GM18909 (cell line): ENCODE data around the gene SOD2.
"Not testable (repeated sequence)": the region's sequence is repeated elsewhere in the genome, so short reads cannot be mapped to it uniquely, and the experiment has no call there.

Experiments
- ATAC-seq: cut with Tn5 transposase; IDR thresholded peaks from one replicate; pipeline ENCODE4 v1.9.1; 2021; ENCODE audit warnings: mild to moderate bottlenecking; ENCODE audit not compliant: unreplicated experiment, poor library complexity

The SOD2 gene

DNA sequence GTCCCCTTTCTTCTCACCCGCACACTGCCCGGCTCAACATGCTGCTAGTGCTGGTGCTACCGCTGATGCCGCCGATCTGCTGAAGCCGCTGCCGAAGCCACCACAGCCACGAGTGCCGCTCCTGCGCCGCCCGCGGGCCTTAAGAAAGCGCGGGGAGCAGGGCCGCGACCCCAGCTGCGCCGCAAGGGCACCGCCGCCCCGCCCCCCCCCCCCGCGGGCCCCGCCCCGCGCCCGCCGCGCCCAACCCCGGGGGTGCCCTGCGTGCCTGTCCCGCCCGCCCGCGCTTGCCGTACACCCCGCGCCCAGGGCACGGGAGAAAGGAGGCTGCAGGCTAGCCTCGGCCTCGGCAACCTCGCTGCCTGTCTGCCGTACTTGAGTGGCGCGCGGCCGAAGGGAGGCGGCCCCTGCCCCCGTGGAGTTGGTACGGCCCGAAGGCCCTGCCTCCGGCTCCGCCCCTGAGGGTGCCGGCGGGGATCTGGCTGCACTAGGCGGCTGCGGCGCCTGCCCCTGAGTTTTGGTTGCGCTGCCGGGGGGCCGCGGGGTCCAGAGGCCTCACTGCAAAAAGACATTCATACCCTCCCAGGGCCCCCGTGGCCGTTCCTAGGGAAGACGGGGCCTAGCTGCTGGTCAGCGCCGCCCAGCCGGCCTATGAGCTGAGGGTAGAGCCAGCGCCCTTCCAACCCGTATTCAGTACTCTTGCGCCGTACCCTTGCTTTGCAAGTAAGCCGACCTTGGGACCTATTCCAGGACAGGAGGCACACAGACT is at the start of gene SOD2:
Gene SOD2 (minus strand): TSS at position 114 of the 766 bp plus-strand sequence. CDS start 74 bp downstream, at position 40.
- peak; percentile 87 for ATAC-seq

DNA sequence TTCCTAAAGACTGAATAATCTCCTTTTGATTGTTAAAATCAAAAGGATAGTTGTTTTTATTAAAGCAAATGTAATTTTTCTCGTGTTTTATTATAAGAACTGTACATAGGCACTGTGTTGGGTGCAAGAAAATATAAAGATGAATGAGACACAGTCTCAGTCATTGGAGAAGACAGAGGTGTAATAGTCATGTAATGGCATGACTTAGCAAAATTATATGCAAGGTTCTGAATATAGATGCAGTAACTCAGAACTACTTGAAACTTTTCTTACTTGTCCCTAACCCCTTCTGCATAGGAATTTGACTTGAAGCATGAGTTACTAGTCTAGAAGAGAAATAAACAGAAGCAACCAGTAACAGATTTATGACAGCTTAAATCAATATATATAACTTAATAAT is 49.1 kb upstream of the SOD2 start:
- ATAC-seq, result no peak

DNA sequence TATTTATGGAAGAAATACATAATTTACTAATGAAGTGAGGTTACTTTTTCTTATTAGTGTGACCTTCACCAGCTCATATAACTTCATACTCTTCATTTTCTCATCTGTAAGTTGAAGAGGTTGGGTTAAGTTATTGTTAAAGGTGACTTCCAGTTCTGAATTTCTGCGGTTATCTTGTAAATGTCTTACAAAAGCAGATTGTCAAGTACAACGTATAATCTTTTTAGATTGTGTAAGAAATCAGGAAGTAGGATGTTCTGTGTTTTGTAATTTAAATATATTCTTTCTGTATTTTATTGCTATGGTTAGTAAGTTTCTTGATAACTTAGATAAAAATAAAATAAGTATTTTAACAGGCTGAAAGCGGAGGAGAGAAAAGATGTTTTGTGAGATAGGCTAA is 46.3 kb upstream of the SOD2 start:
- ATAC-seq, result no peak

DNA sequence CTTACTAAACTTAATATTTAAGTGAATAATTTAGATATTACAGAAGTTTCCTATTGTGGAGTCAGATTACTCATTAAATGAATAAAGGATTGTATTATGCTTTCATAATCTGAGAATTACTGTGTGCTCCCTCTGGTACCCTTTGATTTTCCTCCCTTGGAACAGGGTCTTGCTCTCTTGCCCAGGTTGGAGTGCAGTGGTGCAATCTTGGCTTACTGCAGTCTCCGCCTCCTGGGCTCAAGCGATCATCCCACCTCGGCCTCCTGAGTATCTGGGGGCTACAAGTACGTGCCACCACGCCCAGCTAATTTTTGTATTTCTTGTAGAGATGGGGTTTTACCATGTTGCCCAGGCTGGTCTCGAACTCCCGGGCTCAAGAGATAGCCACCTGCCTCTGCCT is 43.9 kb upstream of the SOD2 start:
- ATAC-seq, result no peak

DNA sequence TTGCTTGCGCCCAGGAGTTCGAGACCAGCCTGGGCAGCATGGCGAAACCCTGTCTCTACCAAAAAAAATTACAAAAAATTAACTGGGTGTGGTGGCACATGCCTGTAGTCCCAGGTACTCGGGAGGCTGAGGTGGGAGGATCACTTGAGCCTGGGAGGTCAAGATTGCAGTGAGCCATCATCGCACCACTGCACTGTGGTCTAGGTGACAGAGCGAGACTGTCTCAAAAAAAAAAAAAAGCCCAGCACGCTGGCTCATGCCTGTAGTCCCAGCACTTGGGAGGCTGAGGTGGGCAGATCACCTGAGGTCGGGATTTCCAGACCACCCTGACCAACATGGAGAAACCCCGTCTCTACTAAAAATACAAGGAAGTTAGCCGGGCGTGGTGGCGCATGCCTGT is 40.4 kb upstream of the SOD2 start:
- not testable (repeated sequence) for ATAC-seq

DNA sequence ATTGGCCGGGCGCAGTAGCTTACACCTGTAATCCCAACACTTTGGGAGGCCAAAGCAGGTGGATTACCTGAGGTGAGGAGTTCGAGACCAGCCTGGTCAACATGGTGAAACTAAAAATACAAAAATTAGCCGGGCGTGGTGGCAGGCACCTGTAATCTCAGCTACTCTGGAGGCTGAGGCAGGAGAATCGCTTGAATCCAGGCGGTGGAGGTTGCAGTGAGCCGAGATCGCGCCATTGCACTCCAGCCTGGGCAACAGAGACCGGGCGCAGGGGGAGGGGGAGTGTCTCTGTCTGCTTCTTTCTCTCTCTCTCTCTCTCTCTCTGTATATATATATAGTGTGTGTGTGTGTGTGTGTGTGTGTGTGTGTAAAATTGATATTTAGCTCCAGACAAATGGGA is 39.5 kb upstream of the SOD2 start:
- ATAC-seq, result not testable (repeated sequence)

DNA sequence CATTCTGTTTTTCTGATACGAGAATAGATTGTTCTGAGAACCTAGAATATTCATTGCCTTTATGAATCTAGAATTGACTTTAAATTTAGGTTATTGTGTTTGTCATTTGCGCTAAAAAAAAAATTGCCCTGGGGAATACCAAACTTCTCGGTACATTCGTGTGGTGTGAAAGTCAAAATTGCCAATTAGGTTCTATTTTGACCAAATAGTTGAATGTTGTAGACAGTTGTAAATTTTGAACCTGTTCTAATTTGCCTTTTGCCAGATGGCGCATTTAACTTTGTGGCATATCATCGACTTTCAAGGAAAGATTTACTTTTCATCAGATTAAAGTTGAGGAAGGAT is 37.3 kb upstream of the SOD2 start:
- no peak for ATAC-seq

DNA sequence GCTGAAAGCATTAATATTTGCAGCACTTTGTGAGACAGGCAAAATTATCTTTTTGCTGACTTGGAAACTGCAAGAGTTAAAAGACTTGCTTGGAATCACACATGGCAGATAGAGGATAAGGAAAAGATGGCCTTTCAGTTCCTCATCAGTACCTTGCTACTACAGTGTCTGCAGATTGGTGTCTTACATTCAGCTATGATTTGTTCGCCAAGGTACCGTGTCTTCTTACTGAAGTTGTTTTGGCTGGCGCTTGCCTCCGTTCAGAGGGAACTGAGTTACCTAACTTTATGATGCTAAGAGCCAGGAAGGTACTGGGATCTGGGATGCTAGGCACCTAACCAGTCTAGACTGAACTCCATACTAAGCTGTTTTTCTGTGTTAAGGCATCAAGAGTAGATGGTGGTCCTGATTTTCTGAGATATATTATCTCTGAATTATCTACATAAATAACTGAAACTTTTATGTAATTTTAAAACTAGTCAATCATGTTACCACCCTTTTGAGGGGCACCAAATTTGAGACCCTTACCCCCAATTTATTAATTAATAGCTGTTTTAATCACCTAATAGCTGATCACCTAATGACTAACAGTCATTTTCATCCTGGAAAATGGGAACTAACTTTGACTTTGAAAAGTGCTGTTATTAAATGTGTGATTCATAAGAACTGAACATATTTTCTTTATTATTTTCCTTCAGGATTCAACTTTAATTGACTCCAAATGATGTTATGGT is 36.7 kb upstream of the SOD2 start:
- ATAC-seq, result no peak

DNA sequence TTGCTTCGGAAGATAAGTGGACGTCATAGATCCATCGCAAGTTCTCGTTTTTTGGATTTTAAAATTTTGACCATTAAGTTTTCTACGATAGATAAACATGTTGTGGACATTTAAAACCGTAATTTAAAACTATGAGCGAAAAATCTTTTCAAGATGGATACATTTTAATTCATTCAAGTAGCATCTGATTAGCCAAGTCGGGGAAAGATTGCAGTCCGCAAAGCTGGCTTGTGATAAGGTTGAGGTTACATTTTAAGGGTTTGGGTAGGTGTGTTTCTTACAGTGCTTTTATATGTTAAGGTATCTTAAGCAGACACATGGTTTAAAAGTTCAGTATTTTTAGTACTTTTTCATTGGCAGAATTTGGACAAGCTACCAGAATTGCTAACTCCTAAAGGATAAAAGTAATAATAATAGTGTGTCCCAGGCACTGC is 35.5 kb upstream of the SOD2 start:
- no peak for ATAC-seq

DNA sequence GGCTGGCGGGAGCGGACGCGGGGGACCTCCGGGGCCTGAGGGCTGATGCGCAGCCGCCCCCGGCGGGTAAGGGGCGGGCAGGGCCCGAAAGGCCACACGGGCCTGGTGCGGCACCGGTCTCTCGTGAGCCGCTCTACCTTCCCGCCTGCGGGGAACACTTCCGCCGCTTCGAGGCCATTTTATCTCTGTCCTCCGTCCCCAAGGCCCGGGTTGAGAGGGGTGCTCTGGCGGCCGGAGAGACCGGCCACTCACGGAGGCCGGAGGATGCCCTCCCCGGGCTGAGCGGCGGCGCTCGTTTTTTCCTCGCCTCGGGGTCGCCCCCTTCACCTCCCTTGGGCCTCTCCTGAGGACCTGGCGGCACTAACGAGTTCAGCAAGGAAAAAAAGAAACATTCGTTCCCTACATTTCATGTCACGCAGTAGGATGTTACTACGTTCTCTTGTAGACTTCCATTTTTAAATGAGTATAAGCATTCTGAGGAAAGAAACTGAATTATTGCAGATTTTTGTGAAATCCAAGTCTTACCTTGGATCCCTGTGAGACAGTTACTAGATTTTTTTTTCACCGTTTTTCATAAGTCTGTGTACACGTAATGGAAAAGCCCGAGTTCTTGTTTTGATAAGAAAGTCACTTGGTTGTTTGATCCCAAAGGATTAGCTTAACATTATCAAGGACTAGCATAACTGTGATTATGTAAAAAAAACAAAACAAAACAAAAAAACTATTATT is 34.8 kb upstream of the SOD2 start:
- ATAC-seq, result peak; percentile 39

DNA sequence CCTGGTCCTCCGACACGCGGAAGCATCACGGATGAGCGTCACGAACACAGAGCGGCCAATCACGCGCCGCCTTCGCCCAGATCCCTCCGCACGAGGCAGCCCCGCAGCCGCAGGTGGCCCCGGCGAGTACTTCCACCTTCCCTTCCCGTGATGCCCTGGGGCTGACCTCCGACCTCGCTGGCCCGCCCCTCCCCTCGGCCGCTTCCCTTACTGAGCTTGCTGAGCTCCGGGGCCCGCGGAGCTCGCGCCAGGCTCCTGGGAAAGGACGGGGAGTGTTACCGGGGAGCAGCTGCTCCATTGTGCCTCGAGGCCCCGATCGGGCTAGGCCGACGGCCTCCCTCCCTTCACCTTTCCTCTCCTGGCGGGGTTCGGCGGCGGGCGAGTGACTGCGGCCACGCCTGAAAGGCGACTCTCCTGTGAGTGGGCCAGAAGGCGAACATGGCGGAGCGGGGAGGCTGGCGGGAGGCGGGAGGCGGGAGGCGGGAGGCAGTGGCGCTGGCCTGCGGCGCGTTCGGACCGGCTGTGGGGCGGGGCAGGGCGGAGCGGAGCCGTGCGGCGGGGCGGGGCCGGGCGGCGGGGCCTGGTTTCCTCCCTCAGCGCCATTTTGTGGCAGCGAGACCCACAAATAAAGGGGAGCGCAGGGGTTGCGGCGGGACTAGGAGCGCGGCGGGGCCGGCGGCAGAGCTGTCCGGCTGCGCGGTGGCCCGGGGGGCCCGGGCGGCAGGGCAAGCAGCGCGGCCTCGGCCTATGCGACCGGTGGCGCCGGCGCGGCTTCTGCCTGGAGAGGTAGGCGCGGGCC is 34.1 kb upstream of the SOD2 start, which contains the start of gene WTAP:
Gene WTAP (plus strand): TSS at position 589 of the 799 bp plus-strand sequence. CDS start 8,760 bp downstream, outside the sequence.
- ATAC-seq, result peak; percentile 77

DNA sequence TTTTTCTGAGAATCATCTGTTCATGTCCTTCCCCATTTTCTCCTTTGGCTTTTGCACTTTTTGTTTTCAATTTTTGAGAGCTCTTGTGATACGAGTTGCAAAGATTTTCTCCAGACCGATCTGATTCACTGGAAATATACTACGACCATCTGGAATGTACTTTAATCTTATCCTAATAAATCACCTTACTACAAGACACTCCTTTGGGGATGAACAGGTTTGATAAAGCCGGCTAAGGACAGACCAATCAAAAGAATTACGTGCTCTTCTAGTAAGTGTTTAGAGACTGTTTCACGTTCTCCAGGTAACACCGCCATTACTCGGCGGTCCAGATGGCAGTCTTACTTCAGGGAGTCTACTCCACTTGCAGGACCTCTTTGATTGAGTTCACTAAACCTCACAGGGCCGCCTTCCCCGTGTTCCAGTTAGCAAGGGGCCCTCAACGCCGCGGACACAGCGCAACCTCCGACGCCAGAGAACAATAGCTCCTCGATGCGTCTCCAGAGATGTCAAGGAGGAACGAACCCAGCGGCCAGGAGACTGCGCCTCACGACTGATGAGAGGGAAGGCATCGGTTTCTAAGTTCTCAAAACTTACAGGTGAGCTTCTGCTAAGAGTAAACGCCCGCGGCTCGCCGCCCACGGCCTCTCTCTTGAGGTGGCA is 33.3 kb upstream of the SOD2 start:
- peak; percentile 29 for ATAC-seq

DNA sequence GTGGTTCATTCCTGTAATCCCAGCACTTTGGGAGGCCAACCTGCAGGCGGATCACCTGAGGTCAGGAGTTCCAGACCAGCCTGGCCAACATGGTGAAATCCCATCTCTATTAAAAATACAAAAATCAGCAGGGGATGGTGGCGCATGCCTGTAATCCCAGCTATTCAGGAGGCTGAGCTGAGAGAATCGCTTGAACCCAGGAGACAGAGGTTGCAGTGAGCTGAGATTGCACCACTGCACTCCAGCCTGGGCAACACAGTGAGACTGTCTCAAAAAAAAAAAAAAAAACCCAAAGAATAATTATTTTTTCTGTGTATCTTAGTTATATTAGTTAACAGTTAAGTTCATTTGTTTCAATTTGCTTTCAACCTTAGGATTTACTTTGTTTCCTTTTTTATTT is 32.2 kb upstream of the SOD2 start:
- ATAC-seq, result not testable (repeated sequence)

DNA sequence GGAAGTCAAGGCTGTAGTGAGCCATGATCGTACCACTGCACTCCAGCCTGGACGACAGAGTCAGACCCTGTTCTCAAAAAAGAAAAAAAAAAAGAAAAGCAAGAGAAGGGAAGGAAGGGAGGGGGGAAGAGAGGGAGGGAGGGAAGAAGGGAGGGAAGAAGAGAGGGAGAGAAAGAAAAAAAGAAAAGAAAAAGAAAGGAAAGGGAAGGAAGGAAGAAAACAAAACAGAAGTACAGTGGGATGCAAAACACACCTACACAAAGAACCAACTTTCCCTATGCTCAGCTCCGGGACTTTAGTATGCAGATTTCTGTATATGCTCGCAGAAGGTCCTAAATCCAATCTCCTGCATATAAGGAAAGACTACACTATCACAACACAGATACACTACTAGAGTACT is 31.7 kb upstream of the SOD2 start:
- ATAC-seq, result no peak

DNA sequence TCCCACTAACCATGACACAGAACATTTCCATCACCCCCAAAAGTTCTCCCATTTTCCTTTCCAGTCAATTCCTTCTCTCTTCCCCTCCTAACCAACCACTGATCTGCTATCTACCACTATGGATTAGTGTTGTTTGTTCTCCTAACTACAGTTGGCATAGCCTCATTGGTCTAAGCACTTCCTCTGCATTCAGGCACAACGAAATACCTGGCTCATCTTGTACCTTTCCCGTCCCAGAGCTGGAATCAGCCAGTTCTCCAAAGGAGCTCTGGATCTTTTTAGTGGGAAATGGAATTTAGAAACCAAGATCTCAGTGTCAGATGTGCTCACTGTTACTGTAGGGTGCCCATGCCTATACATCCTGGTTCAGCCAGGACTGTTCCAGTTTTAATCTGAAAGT is 30.2 kb upstream of the SOD2 start:
- ATAC-seq, result no peak

DNA sequence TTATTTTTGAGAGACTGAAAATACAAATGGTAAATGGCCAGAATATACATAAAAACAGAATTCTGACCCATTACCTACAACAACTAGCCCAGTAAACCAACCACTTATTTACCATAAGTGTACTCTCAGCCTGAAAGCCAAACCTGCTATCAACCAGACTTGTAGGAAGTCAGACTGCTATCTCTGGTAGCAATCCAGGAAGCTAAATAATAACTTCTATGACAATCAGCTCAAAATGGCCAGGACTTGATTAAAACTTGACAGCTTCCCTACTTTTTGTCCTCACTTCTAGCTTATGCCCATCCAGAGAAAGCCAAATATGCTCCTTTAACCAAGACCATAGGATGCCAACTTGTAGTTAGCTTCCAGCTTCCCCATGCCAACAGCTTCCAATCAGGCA is 29.6 kb upstream of the SOD2 start:
- ATAC-seq, result no peak

DNA sequence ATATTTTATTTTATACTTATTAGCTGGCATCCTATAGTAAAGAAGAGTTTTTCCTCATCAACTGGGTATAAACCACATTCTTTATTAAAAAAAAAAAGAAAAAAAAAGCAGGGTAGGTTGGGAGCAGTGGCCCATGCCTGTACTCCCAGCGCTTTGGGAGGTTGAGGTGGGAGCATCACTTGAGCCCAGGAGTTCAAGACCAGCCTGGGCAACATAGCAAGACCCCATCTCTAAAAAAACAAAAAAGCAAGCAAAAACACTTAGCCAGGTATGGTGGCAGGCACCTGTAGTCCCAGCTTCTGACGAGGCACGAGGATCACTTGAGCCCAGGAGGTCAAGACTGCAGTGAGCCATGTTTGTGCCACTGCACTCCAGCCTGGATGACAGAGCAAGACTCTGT is 28.9 kb upstream of the SOD2 start:
- ATAC-seq, result not testable (repeated sequence)

DNA sequence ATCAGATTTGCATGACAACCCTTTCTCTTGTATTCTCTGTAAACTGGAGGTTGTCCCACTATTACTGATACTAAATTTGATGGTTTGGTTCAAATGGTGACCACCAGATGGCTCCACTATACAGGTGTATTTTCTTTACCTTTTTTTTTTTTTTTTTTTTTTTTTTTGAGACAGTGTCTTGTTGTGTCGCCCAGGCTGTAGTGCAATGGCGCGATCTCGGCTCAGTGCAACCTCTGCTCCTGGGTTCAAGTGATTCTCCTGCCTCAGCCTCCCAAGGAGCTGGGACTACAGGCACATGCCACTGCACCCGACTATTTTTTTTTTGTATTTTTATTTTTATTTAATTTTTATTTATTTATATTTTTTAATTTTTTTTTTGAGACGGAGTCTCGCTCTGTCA is 27.7 kb upstream of the SOD2 start:
- ATAC-seq, result no peak

DNA sequence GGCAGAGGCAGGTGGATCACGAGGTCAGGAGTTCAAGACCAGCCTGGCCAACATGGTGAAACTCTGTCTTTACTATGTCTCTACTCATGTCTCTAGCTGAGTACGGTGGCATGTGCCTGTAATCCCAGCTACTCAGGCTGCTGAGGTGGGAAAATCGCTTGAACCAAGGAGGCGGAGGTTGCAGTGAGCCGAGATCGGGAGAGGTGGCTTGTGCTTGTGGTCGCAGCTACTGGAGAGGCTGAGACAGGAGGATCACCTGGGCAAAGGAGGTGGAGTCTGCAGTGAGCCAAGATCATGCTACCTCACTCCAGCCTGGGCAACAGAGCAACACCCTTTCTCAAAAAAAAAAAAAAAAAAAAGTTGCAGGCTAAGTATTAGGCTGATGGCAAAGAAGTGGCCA is 26.2 kb upstream of the SOD2 start:
- ATAC-seq, result no peak

DNA sequence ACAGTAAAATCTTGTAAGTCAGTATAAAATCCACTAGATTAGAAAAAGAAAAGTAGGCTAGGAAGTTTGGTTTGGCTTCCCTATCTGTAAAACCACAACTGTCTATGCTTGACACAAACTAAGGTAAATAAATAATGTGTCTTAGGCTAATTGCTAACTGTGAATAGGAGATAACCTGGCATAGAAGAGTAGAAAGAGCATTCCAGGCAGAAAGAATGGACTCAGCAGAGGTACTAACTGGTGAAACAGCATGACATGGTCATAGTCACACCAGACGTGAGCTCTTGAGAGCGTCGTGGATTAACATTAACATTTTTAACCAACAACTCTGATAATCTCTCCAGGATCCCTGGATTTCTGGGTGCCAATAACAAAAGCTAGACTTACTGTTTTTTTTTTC is 25.6 kb upstream of the SOD2 start:
- no peak for ATAC-seq
